ENCODE data around the gene ST8SIA6. TPM values are rescaled to one million over a fixed set of nuclear protein-coding genes. Genes with fewer than 3 reads are reported as not detected.

The ST8SIA6 gene
- total RNA-seq, 1 experiment from 2014 or later = not detected

DNA sequence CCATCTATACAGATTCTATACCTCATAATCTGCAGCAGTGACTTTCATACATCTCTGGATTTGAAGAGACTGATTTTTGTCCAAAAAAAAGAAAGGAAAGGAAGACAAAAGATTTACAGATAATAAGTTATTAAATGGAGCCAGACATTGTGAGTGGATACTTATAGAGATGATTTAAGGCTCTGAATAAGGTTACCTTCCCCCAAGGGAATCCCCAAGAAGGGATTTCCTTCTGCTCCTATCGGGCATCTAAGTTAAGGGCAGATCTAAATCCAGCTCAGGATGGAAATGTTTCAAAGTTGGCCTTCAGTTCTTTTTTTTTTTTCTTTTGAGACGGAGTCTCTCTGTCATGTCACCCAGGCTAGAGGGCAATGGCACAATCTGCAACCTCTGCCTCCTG, 97.6 kb downstream of the ST8SIA6 start:
- ChIA-PET POLR2A (ENCODE audit: low non-redundant PET) (no interaction called here), CTCF (interaction anchor here (1.0 kb wide), 1 partner anchor 19 kb away, joined by 3 read pairs; no protein-coding TSS in a partner anchor)
- no peak overlapping the region for H3K4me3 ChIP-seq (ENCODE audit: low read depth, low read length, poor library complexity, severe bottlenecking)
- DNase-seq (ENCODE audit: low spot score) = no peak
- peaks cover 15% of the 10 kb centered on the region for H3K27me3 ChIP-seq (replicated peaks; ENCODE audit: insufficient read depth, low read depth, low read length, poor library complexity)
- H3K4me1 ChIP-seq (ENCODE audit: insufficient read depth, low read length, poor library complexity, severe bottlenecking) = no peaks in the 10 kb centered on the region
- TF ChIP-seq CTCF (conservative IDR thresholded peaks at IDR 0.05; ENCODE audit: low read depth, low read length) = no peak
- no peak for TF ChIP-seq EZH2 (IDR thresholded peaks at IDR 0.05; ENCODE audit: borderline replicate concordance, low read depth, low read length, poor library complexity, severe bottlenecking)
- no peaks in the 10 kb centered on the region for H3K36me3 ChIP-seq (ENCODE audit: insufficient read depth, low read length, poor library complexity, severe bottlenecking)
- no TSS peak for BruUV-seq (replicated peaks)
- no peak overlapping the region for H3K27ac ChIP-seq (ENCODE audit: low read depth, low read length, poor library complexity, severe bottlenecking)
- H3K9me3 ChIP-seq (ENCODE audit: low read depth, low read length, poor library complexity, severe bottlenecking) = no peaks in the 10 kb centered on the region
- intact Hi-C loops (cut with micrococcal nuclease; ENCODE audit: unreplicated experiment) = no loop called here

DNA sequence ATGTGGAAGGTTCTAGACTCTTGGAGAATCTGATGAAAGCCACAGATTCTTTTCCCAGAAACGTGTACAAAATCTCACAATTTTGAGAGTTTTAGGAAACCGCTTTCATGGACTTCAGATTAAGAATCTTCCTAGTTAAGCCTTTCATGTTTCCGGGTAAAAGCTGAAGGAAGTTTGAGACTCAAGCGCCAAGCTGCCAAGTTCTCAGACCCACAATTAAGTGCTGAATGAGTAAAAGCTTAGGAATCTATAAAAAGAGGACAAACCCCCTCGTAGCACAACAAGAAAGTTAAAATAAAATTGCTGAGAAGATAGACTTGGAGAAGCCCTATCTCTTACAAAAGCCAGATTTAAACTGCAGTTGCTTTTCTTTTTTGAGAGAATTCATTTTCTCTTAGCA, 99.6 kb downstream of the ST8SIA6 start:
- DNase-seq (ENCODE audit: low spot score) = no peak
- Histone ChIP-seq H3K9me3 (ENCODE audit: low read depth, low read length, poor library complexity, severe bottlenecking) (no peaks in the 10 kb centered on the region), H3K36me3 (ENCODE audit: insufficient read depth, low read length, poor library complexity, severe bottlenecking) (no peaks in the 10 kb centered on the region), H3K4me1 (ENCODE audit: insufficient read depth, low read length, poor library complexity, severe bottlenecking) (no peaks in the 10 kb centered on the region), H3K27ac (ENCODE audit: low read depth, low read length, poor library complexity, severe bottlenecking) (no peak overlapping the region), H3K27me3 (replicated peaks; ENCODE audit: insufficient read depth, low read depth, low read length, poor library complexity) (peaks cover 10% of the 10 kb centered on the region), H3K4me3 (ENCODE audit: low read depth, low read length, poor library complexity, severe bottlenecking) (no peak overlapping the region)
- ChIA-PET POLR2A (ENCODE audit: low non-redundant PET) (no interaction called here), CTCF (no interaction called here)
- BruUV-seq (replicated peaks) = no TSS peak
- TF ChIP-seq EZH2 (IDR thresholded peaks at IDR 0.05; ENCODE audit: borderline replicate concordance, low read depth, low read length, poor library complexity, severe bottlenecking) = no peak
- intact Hi-C loops (cut with micrococcal nuclease; ENCODE audit: unreplicated experiment) = no loop called here

DNA sequence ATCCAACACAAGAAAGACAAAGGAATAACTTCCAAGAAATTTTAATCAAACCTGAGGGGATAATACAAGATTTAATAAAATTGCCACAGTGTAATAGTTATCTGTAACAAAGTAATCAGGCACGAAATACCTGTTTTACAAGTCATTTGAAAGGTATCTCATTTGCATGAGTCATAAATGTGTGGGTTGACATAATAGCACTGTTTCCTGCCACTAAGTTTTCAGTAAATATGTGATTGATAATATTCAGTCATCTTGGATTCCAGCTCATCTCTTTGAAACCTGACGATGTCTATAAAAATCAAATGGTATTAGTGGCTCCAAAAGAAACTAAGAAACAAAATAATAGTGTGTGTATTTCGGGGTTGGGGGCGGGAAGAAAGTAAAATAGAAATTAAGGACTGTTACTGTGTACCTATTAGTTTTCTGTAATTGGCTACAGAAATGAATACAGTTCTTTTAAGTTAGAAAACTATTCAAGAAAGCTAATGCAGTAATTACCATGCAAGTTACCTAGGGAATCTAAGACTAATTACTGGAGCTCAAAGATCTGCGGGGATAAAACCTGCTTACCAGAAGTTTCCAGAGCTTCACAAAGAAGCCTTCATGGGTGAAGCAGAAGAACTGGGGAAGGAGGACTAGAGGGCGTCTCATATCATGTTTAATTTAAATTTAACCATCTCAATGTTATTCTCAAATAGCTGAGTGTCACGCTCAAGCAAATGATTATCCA, 100.7 kb downstream of the ST8SIA6 start:
- BruUV-seq (replicated peaks) = no TSS peak
- no peak for DNase-seq (ENCODE audit: low spot score)
- Histone ChIP-seq H3K27me3 (replicated peaks; ENCODE audit: insufficient read depth, low read depth, low read length, poor library complexity) (peaks cover 8% of the 10 kb centered on the region), H3K9me3 (ENCODE audit: low read depth, low read length, poor library complexity, severe bottlenecking) (no peaks in the 10 kb centered on the region), H3K27ac (ENCODE audit: low read depth, low read length, poor library complexity, severe bottlenecking) (no peak overlapping the region), H3K4me3 (ENCODE audit: low read depth, low read length, poor library complexity, severe bottlenecking) (no peak overlapping the region), H3K36me3 (ENCODE audit: insufficient read depth, low read length, poor library complexity, severe bottlenecking) (no peaks in the 10 kb centered on the region), H3K4me1 (ENCODE audit: insufficient read depth, low read length, poor library complexity, severe bottlenecking) (peaks cover 5% of the 10 kb centered on the region)
- intact Hi-C loops (cut with micrococcal nuclease; ENCODE audit: unreplicated experiment) = no loop called here
- CTCF ChIA-PET = no interaction called here
- POLR2A ChIA-PET (ENCODE audit: low non-redundant PET) = no interaction called here
- no peak for TF ChIP-seq CTCF (conservative IDR thresholded peaks at IDR 0.05; ENCODE audit: low read depth, low read length)
- TF ChIP-seq EZH2 (IDR thresholded peaks at IDR 0.05; ENCODE audit: borderline replicate concordance, low read depth, low read length, poor library complexity, severe bottlenecking) = no peak

GRCh38 chr10:17352583-17352982, 101.8 kb downstream of the ST8SIA6 start:
- POLR2A ChIA-PET (ENCODE audit: low non-redundant PET) = no interaction called here
- no peaks in the 10 kb centered on the region for H3K9me3 ChIP-seq (ENCODE audit: low read depth, low read length, poor library complexity, severe bottlenecking)
- intact Hi-C loops (cut with micrococcal nuclease; ENCODE audit: unreplicated experiment) = no loop called here
- no peak overlapping the region for H3K4me3 ChIP-seq (ENCODE audit: low read depth, low read length, poor library complexity, severe bottlenecking)
- TF ChIP-seq EZH2 (IDR thresholded peaks at IDR 0.05; ENCODE audit: borderline replicate concordance, low read depth, low read length, poor library complexity, severe bottlenecking) (no peak), CTCF (conservative IDR thresholded peaks at IDR 0.05; ENCODE audit: low read depth, low read length) (no peak)
- H3K4me1 ChIP-seq (ENCODE audit: insufficient read depth, low read length, poor library complexity, severe bottlenecking) = peaks cover 13% of the 10 kb centered on the region
- DNase-seq (ENCODE audit: low spot score) = no peak
- CTCF ChIA-PET = interaction anchor here (0.9 kb wide), 1 partner anchor 24 kb away, joined by 4 read pairs; no protein-coding TSS in a partner anchor
- H3K27me3 ChIP-seq (replicated peaks; ENCODE audit: insufficient read depth, low read depth, low read length, poor library complexity) = peaks cover 4% of the 10 kb centered on the region
- no TSS peak for BruUV-seq (replicated peaks)
- H3K36me3 ChIP-seq (ENCODE audit: insufficient read depth, low read length, poor library complexity, severe bottlenecking) = no peaks in the 10 kb centered on the region
- no peak overlapping the region for H3K27ac ChIP-seq (ENCODE audit: low read depth, low read length, poor library complexity, severe bottlenecking)

All from A673 (cell line).